Inferior parietal cortex (tissue), 1 donor: ENCODE results near the gene TAF3.

Experiments
- DNase-seq: peaks from one replicate; pipeline ENCODE4 v3.0.0-alpha.2; 2016; ENCODE audit errors: extremely low spot score

Gene TAF3

GRCh38 chr10:7932301-7933036 is 114.2 kb downstream of the TAF3 start:
- no peak for DNase-seq

DNA sequence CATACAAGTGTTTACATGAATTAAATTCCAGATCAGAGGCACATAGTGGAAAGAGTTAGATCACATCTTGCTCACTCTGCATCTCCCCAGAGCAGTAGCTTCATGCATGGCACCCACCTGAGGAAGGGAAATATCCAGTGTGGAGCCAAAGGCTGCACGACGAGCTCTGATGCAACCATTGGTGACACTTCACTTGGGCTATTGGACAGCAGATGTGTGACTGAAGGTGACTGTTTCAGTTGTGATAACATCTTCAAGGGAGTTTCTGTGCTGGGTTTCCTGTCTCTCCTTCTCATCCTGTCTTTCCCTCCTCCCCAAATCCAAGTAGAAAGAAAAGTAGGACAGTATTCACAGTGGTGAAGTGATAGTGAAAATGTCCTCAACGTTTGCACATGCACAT is 115.0 kb downstream of the TAF3 start:
- DNase-seq, result no peak

DNA sequence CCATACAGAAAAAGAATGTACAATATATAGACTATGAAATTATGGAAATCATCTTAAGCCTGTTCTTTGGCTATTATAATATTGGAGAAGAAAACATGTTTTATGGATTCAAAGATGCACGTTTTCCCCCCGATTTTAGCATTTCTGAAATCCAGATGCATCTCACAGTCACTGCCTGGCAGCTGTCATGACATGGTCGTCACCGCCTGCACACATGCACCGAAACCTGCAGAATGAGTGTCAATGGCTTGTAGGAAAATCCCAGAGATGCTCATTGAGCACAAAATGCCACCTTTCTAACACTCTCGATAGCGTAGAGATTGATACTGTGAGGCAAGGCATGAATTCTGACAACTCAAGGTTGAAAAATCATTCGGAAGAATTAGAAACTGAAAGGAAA is 115.5 kb downstream of the TAF3 start:
- no peak for DNase-seq

- DNase-seq, result no peak
These were observed 119.1 kb downstream of the TAF3 start for GRCh38 chr10:7937315-7937945.

- DNase-seq, result no peak
These were observed 123.3 kb downstream of the TAF3 start for GRCh38 chr10:7941576-7941975.

- no peak for DNase-seq
These were observed 124.0 kb downstream of the TAF3 start for GRCh38 chr10:7942316-7942715.

DNA sequence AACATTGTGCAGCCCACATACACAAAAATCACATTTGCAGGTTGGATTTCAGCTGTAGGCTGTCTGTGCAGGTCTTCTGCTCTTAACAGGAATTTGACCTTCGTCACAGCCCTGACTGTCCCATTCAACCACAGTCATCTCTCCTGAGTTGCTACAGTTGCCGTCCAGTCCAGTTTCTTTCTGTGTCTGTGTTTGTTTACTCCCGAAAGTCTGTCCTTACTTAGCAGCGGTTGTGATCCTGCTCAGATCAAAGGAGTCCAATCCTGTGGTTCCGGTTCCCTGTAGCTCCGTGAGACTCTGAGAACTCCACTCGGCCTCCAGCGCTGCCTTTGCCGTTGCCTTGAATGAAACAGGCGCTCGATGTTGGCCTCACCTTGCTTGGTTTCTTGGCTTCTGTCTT is 124.6 kb downstream of the TAF3 start:
- DNase-seq, result no peak

- no peak for DNase-seq
These were observed 125.8 kb downstream of the TAF3 start for GRCh38 chr10:7944215-7944480.

- no peak for DNase-seq
These were observed 126.2 kb downstream of the TAF3 start for GRCh38 chr10:7944537-7944936.

- DNase-seq, result no peak
These were observed 126.7 kb downstream of the TAF3 start for GRCh38 chr10:7945034-7945433.

DNA sequence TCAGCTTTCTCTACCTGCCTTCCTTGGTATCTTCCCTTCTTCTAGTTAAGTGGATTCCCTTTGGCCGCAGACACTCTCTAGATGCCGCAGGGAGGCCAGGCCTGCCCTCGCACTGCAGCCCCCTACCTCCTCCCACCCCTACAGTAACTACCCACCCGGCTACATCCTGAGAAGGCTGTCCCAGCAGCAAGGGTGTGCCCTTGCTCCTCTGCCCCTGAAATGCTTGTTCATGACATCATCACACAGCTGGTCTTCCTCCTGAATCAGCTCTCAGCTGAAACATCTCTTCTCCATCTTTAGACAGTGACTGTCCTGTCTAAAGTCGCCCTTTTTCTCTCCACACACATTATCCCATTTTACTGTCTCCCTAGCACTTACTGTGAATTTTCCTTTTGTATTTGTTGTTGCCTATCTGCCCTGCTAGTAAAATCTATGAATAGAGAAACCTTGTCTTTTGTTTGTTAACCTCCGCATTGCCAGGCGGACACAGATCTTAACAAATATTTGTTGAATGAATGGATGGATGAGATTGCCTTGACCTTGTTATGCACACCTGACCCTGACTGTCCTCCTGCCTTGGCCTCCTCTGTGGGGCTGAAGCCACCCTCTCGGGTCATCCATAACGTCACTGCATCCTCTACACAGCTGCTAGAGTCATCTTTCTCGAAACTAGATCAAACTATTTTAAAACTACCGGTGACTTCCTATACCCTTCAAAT is 127.3 kb downstream of the TAF3 start:
- no peak for DNase-seq

GRCh38 chr10:7948371-7949000 is 130.2 kb downstream of the TAF3 start:
- no peak for DNase-seq

DNA sequence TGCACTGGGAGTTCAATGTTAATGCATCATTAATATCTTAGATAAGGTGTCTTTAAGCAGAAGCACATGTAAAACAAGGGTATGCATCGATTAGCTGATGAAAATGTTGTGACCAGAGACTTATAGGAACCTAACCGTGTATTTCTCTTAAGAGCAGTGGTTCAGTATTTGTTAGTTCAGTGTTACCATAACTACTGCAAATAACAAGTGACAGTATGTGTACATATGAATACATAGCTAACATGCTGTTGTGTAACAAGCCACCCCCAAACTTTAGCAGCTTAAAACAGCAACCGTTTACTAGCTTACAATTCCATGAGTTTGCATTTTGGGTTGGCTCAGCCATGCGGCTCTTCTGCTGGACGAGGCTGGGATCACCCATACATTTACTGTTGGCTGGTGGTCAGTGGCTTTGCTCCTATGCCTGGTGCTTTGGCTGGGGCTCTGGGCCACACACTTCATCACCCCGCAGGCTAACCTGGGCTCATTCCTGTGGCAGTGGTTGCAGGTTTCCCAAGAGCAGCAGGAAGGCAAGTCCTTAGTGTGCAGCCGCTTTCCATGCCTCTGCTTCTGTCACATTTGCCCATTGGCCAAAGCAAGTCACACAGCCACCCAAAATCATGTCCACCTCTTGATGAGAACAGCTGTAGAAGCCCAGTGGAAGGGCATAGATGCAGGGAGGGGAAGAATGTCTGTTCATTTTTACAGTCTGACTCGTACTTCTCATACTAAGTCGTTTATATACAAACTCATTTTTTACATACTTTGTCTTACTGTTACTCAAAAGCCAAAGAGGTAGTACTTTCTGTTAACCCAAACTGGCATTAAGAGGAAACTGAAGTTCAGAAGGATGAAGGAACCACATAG is 132.9 kb downstream of the TAF3 start:
- no peak for DNase-seq

DNA sequence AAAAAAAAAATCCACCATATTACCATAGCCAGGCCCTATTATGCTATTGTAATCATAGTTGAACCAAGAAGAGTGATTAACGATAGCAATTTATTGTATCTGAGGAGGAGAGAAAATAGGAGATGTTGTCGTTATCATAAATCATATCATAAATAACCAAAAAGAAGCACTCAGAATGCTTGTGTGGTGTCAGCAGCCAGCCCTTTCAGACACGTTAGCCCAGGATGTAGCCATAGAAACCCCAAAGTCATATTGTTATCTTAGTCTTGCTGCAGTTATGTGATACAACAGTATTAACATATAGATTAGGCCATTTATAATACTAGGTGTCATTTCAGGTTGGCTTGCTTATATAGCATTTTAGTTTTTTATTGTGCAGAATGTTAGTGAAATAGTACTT is 134.0 kb downstream of the TAF3 start:
- DNase-seq, result no peak

DNA sequence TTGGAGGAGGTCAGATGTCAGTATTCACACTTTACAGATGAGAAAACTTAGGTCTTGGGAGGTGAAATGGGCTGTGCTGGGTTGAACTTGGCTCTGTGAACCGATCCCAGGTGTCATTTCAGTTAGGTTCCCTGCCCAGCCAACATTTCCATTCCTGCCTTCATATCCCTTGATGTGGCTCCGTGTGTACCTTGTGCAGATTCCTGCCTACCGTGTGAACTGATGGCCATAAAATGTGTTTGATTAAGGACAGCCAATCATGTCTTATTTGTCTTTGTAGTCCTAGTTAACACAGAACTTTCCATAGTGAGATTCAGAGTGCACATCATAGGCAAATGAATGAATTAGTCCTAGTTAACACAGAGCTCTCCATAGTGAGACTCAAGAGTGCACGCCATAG is 135.1 kb downstream of the TAF3 start:
- no peak for DNase-seq

GRCh38 chr10:7955446-7955845 is 137.1 kb downstream of the TAF3 start:
- DNase-seq, result no peak

- DNase-seq, result peak; percentile 28
These were observed 138.2 kb downstream of the TAF3 start for GRCh38 chr10:7956508-7956907.

- no peak for DNase-seq
These were observed 139.3 kb downstream of the TAF3 start for GRCh38 chr10:7957591-7957990.

DNA sequence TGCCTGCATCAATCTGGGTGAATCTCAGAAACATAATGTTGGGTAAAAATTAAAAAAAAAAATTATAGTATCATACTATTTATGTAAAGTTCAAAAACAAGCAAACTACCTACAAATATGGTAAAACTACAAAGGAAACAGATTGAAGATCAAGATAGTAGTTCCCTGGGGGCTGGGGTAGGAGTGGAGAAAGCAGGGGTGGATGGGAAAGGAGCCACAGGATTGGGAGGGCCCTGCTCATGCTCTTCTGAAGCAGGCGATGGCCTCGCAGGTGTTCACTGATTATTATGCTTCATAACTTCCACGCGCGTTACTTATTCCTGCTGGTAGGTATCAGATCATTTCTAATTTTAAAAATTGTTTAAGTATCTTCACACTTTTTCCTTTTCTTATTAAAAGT is 140.1 kb downstream of the TAF3 start:
- no peak for DNase-seq

DNA sequence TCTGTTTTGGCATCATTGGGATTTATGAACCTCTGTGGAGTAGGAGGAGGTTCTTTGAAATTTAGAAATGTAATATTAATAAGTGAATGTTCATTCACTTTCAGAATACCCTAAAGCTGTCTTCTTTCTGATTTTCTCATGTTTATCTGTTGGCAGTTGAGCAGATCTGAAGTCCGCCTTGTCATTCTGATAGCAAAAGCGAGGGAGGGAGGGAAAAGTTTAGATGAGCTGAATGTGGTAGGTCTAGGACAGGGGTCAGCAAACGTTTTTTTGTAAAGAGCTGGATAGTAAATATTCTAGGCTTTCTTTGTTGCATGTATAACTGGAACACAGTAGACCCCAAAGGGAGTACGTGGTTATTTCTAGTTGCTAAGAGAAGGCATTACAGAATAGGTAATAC is 141.8 kb downstream of the TAF3 start:
- DNase-seq, result no peak

- DNase-seq, result no peak
These were observed 144.3 kb downstream of the TAF3 start for GRCh38 chr10:7962592-7962991.

- DNase-seq, result no peak
These were observed 147.2 kb downstream of the TAF3 start for GRCh38 chr10:7965457-7965856.
